M059J (cell line): ENCODE results near the gene DRGX. TPM values are rescaled to one million over a fixed set of nuclear protein-coding genes. Genes with fewer than 3 reads are reported as not detected.

ENCODE experiments used
- DNase-seq: peaks from one replicate; pipeline ENCODE4 v3.0.0-alpha.2; 2012; ENCODE audit warnings: low read depth
- total RNA-seq: library from RNA; depleted of rRNA; stranded (reverse); fragments of >200 nt; shearing (Covaris generic); gene quantifications from 2 replicates; pipeline ENCODE4 v1.2.3, GENCODE V29; 2014

Gene DRGX
- total RNA-seq, 1 experiment from 2014 or later, result not detected

DNA sequence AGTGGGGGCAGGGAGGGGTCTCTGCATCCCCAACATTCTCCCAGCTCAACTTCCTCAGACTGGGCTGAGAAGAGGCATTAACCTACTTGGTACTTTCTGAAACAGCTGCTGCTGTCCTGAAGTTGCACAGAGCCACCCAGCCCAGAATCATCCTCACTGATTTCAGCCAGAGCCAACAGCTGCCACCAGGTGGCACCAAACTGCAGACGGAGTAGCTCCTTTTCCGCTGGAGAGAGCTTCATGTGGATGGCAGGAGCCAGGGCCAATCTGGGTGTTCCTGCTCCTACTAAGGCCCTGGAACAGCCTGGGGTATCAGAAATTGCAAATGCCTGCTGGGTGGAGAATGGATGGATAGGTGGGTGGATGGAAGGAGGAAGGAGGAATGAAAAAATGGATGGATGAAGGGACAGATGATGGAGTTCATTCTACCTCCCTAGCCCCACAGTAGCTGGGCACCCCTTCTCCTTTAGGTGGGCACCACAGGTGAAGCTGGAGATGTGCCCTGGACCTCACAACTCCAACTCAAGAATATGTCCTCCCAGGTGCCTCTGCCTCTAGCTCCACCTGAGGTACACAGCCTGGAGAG is 11.8 kb upstream of the DRGX start:
- peak; percentile 69 for DNase-seq

DNA sequence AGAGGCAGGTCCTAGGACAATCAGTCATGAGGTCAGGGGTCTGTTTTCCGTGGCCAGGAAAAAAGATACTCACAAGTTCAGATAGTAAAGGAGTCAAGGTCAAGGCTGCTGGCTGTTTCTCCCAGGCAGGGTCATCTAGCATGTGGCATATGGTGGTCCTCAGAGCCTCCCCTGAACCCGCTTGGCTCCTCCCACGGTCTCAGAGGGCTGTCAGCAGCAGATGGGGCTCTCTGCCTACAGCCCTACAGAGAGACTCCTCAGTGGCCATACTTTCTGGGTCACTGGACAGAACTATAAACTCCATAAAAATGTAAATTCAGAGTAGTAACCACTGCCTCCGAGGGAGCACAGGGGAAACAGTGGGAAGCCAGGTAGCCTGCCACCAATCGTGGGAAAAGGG is 11.3 kb upstream of the DRGX start:
- DNase-seq, result no peak

DNA sequence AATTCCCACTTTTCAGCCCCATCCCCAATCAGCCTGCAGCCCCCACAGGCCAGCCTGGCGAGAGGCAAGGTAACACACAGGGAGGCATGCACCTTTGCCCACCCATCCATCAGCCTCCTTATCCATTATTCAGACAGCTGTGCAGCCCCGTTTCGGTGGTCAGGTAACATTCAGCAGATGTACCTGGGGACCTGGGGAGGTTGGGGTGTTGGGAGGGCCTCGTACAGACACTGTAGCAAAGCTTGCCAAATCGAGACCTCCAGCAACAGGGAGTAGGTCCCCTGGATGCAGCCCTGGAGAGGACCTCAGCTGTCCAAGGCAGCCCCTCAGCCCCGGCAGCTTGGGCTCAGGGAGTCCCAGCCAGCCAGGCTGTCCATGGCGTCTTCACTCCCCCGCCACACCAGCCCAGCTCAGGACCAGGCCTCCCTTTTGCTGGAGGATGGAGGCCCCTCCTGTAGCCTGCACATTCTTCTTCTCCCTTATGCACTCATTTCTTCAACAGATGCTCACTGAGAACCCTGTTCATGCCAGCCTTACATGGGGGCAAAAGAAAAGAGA is 8.5 kb upstream of the DRGX start:
- DNase-seq, result no peak

DNA sequence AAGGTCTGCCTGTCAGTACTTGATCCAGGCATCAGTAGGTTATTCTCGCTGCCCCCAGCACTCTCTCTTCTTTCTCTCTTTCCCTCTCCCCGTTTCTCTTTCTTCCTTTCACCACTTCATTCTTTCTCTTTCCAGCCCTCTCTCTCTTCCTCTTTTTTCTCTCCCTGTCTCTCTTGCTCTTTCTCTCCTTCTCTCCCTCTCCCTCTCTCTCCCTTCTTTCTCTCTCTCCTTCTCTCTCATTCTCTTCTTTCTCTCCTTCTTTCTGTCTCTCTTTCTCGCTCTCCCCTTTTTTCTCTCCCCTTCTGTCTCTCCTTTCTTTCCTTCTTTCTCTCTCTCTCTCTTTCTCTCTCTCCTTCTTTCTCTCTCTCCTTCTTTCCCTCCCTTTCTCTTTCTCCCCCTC is 7.5 kb upstream of the DRGX start:
- DNase-seq, result no peak

DNA sequence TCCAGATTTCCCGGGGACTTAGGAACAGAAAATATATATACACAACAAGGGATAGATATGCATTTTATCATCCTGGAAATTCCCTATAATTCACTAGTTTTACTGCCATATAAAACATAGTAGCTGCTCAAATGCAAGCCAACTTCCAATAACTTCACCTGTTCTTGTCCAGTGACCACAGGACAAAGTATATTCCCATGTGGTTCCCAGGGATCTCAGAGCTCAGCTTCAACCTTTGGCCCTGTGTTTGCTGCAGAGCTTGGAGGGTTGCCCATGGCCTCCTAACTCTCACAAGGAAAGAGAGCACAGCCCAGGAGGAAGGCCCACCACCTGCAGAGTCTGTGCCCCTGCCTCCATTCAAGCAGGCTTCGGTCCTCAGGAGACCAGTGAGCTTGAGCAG is 4.5 kb upstream of the DRGX start:
- no peak for DNase-seq

DNA sequence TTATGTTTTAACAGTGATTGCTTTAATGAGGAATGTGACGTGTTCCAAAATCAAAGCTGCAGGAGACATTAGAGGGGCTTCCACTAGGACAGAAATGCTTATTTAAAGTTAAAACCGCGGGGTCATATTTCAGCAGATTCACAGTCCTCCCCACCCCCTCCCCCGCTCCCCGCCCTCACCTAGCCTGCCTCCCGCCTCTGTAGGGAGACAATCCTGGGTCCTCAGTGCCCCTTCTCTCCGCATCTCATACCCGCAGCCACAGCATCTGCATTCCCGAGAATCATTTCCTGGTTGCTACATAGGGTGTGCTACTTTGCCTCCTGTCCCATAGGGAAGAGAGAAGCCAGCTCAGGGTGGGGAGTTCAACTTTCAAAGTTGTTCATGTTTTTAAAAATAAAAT is 3.1 kb upstream of the DRGX start:
- DNase-seq, result no peak

DNA sequence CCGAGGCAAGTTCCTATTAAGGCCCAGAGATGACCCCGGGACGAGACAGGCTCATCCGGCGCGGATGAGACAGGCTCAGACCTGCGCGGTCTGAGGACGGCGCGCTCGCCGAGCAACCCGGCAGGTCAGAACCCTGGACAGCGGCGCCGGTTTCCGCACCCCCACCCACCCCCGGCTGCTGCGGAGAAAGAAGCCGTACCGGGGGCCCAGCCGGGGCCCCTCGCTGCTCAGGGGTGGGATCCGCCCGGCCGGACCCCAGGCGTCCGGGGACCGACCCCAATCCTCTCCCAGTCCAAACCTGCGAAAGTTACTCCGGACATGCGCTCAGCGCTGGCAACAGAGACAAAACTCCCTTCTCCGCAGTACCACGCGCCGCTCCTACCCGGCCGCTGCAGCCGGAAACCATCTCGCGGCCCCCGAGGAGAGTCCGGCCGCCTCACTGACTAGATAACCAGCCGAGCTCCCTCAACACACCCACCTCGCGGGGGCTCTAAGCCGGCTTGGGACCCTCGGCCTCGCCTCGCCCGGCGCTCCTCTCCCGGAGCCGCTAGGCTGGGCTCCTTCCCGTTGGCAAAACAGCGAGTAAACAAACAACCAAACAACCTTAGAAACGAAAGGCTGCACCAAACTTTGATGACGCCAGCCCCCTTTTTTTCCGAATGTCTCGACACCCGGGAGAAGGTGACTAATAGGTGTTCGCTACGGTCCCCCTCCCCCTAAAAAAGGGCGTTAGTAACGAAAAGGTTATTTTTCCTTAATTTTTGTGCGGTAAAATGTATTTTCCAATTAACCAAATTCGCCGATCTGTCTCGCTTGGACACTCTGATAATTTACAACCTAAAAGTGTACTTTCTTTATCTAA is 2.3 kb upstream of the DRGX start:
- peak; percentile 30 for DNase-seq

DNA sequence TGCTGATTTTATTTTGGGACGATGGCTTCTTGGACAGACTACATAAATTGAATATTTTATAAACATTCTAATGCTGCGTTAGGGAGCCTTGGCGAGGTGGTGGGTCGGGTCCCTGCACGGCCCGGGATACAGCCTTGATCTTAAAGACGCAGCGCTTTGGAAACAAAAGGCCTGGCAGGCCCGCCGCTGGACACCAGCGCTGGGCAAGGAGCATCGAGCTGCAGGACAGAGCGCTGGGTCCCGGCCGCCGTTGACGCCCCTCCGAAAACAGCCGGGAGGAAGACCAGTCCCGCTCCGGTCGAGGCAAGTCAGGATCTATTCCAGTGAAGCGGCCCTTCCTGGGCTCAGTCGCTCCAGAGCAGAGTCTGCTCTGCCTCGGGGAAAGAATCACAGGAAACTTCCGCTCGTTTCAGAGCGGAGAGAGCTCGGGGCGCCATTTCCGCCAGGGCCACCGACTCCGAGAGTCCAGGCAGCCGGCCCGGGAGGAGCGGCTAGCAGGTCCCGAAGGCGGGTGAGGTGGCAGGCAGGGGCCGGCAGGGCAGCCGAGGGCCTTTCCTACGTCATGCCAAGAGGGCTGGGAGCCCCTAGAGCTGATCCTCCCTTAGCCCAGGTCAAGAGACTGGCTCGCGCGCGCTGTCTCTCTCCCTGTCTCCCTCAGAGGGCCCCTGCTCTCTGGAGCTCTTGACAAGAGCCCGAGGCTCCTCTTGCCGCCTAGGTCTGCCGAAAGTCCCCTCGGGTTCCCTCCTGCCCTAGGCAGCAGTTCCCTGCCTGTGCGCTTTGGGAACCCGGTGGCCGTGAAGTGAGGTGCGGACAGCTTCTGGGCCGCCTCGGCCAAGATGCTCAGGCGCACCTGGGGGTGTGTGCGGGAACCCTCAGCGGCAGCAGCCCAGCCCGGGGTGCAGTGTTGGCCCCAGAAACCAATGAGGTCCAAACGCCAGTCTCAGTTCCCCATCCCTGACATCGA is 1.4 kb upstream of the DRGX start:
- DNase-seq, result no peak

DNA sequence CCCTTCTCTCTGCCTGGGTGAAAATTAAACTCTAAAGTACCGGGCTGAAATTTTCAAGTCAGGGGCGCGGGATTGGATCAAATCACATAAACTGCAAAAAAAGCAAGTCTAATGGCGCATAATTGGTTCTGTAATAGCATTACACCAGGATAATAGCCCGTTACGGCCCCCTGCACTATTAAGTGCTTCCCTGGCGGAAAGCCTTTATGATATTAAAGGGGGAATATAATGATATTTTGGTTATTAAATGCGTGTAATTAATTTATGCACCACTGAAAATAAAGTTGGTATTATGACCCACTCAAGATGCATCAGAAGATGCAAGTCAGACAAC is 744 bp upstream of the DRGX start:
- no peak for DNase-seq

DNA sequence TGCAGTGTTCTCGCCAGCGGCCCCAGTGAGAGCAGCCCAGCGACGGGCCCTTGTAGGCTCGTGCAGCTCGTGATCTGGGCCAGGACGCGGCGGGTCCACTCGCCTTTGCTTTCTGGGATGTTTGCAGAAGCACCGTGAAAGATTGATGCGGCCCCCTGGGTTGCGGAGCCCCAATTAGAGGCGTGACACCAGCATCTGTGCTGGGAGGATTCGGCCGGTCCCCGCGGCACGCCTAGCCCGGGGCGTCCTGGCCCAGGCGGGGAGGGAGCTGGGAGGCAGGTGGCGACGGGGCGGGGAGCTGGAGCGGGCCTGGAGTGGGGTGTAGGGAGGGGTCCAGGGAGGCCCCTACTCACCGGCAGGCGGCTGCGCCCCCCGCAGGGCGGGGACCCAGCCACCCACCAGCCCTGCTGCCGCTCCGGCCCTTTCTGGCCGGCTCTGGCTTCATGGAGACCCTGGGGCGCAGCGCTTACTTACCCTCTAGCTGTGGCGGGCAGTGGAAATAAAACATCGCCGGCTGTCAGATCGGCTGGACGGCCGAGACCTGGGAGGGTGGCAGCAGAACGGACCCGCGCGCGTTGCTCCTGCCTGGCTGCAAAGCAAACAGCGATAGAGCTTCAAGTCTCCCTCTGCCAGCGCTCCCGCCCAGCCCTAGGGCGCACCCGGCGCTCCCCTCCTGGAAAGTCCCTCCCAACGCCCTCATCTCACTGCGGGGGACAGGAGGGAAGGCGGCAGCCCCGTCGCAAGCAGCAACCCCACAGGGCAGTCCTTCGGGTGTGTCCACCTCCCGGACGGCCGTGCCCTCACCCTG is 752 bp downstream of the DRGX start:
- DNase-seq, result no peak

DNA sequence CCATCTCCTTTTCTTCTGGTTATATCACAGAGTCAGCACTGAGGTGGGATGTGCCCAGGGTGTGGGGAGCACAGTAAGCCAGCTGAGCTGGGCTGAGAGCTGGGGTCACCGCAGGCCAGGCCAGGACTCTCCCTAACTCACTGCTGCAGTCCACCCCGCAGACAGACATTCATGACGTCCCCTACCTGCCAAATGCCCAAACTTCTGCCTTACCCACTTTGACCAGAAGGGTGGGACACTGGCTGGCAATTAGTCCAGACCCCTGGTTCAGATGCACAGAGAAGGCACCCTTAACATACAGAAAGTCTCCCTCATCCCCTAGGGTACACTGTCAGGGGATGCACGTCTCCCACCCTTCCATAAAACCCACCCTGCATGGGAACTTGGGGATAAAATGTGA is 2.1 kb downstream of the DRGX start:
- DNase-seq, result no peak

DNA sequence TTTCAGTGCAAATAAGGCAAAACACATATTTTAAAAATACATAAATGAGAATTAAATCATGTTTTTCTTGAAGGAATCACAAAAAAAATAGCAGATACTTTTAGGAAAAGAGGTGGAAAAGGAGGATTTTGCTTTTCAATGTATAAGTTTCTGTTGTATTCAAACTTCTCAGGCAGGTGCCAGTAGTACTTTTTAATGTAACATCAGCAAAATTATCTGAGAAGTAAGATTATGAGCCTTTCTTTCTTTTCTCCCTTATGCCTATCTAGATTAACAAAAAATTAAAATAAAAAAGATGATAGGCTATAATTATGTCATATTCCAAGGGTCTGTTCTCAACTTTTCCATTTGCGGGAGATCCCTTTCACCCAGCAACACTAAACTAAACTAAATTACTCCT is 2.6 kb downstream of the DRGX start:
- DNase-seq, result no peak

DNA sequence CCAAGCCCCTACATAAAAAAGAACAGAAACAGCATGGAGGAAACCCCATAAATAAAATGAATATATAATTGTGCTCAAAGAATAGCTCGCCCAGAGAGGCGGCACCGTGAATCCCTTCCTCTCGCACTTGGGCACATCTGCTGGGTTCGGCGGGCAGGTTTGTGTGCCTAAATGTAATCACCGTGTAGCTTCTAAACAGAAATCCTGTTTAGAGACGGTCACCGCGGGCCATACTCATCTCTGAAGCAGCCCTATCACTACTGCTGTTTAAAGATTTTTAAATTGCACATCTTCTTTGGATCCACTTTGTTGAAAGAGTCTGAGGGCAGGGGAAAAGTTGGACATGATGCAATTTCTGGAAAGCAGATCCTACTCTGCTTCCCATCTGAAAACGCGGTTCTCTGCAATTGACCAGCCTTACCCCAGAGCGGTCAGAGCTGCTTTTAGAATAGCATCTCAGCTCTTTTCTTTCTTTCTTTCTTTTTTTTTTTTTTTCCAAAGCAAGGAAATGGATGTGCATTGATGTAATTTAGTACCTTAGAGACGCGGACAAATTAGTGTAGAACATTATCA is 6.4 kb downstream of the DRGX start:
- DNase-seq, result no peak

DNA sequence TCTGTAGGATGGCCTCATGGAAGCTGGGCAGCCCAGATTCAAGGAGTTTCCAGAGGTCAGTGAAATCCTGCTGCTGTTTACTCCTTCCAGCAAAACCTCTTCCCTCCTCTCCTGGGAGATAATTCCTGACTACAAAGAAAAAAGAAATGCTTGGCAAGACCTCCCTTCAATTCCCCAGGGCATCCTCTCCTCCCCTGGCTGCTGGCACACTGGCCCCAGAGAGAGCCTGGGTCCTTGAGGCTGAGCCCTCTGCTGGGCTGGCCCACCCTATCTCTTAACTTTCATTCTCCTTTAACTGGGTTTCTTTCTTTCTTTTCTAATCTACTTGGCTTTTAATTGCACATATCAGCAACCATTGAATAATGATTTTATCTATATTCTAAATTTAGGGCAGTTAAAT is 7.7 kb downstream of the DRGX start:
- no peak for DNase-seq

DNA sequence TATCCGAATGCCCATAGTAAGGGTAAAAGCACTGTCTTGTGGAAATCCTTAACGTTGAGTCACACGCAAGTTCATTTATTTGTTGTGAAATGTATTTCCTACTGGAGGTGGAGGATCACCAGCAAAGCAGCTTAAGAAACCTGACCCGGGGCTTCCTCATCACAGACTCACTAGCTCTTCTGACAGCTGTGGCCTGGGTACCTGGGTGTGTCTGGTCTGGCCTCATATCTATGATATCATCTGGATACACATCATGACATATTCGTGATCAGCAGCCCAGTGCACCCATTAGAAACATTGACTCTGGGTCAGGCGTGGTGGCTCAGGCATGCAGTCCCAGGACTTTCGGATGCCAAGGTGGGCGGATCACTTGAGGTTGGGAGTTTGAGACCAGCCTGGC is 8.8 kb downstream of the DRGX start:
- peak; percentile 68 for DNase-seq

DNA sequence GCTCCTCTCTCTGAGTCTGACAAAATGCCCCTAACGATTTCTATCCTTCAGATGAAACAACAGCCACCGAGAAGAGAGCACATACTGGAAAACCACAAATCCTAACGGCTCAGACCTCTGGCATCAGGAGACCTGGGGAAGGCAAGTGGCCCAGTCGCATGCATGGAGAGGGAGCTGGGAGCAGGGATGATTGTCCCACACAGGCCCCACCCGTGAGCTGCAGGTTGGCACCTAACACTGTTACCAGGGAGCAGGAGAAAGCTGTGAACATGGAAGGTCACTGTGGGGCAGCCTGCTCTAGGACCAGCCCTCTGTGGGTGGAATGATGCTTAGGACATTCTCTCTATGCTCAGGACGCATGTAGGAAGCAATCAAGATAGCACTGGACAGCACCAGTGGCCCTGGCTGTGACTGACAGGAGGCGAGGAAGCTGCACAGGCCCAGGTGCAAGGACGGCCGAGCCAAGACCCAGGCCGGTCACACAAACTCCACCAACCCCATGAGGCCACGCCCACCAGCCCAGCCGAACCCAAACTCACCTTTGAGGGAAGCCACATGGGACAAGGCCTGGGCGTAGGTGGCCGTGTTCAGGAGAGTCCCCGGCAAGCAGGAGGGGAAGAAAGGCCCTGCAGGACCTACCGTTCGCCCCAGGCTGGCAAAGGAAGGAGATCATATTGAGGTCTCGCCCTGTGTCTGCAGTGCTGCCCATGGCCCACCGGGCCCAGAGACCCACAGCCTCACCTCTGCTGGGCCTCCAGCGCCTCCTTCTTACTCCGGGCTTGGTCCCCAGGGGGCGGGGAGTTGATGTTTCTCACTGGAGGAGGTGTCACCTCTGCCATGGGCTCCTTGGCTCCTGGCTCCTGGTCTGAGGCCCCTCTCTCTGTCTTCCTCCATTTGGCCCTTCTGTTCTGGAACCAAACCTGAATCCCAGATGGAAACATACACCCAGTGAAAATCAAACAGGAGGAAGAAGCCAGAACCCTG is 9.7 kb downstream of the DRGX start:
- no peak for DNase-seq

DNA sequence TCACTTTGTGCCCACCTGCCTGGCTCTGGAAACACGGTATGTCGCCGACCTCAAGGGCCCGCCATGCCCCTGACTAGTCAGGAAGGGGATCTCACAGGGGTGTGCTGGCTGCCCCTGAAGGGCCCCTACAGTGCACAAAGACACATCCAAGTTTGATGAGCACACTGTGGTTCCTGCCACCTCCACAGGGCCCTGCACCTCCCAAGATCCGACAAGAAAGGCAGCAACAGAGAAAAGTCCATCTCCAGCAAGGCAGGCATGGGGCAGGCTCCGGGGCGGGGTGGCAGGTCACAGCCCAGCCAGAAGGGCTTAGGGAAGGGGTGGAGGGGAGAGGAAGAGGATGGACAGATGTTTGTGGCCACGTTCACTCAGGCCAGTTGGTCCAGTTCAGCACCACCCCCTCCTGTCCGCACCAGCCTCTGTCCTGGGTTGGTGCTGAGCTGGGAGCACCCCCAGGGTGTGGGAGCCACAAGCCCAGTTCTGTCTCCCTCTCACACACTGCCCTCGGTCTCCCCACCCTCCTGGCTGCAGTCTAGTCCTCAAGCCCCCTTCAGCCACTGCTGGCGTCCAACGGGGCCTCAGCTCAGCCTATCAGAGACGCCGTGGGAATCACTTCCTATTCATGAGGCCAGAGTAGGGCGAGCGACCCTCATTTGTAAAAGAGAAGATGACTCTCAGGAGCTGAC is 11.5 kb downstream of the DRGX start:
- no peak for DNase-seq

DNA sequence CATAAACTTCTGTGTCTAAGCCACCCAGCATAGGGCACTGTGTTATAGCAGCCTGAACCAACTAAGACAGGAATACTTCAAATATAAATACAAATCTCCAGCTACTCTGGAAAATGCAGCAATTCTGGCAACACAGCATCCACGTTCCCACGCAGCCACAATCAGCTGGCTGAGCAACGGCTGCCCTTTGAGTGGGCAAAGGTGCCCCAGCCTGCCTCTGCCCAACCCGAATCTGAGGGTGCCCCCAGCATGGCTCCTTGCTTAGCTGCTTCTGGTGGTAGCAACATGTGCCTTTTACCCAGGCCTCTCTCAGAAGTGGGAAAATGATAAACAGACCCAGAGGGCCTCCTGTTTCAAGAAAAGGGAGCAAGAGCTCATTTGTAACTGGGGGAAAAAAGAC is 12.0 kb downstream of the DRGX start:
- DNase-seq, result no peak

DNA sequence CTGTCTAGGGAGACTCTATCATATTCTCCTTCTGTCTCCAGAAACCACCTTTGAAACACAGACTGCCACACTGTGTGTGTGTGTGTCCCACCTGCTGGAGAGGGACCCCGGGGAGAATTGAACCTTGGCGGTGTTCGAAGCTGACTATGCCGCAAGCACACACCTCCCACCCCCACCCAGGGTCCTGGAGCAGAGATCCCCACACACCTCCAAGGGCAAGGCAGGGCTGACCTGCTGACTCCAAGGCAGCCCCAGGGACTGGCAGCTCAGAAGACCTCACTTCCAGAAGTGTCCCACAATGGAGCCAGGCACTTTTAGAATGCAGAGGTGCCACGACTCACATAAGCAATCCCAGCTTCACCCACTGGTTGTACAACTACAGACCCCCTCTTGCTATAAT is 13.1 kb downstream of the DRGX start:
- no peak for DNase-seq
